GM12878 (cell line): ENCODE measurements around the gene OPN4.

ENCODE experiments used
- CHD4 ChIP-seq: fragments of 200-600 bp; sonication (generic); IDR thresholded peaks from 2 replicates; pipeline ENCODE4 v1.6.1; 2016; ENCODE audit warnings: mild to moderate bottlenecking
- CREB1 ChIP-seq: IDR thresholded peaks from 2 replicates; pipeline ENCODE4 v1.6.1; 2012; ENCODE audit warnings: low read depth, mild to moderate bottlenecking, inconsistent platforms
- CTCF ChIP-seq, 3 experiments: IDR thresholded peaks in 2 of 3; conservative IDR thresholded peaks in 1 of 3; 2 replicates each; pipeline ENCODE4 v1.5.1; 2011; ENCODE audit warnings: low read depth in 3 of 3, low read length in 3 of 3, mild to moderate bottlenecking in 3 of 3, control low read depth in 2 of 3, moderate library complexity in 2 of 3, inconsistent platforms in 1 of 3, mixed read lengths in 1 of 3; ENCODE audit not compliant: control insufficient read depth in 2 of 3, insufficient read depth in 1 of 3; ENCODE audit errors: extremely low read depth in 1 of 3
- MAX ChIP-seq: IDR thresholded peaks from 2 replicates; pipeline ENCODE4 v1.6.1; 2012; ENCODE audit warnings: low read depth, low read length, improper control_type of control experiment
- POLR2AphosphoS5 ChIP-seq: IDR thresholded peaks from 2 replicates; pipeline ENCODE4 v1.6.1; 2011; ENCODE audit warnings: mild to moderate bottlenecking, low read length, inconsistent platforms
- REST ChIP-seq: IDR thresholded peaks from 2 replicates; pipeline ENCODE4 v1.6.1; 2012; ENCODE audit warnings: mild to moderate bottlenecking, low read depth, low read length
- RUNX3 ChIP-seq: IDR thresholded peaks from 2 replicates; pipeline ENCODE4 v1.6.1; 2012; ENCODE audit warnings: low read length, inconsistent platforms
- SMC3 ChIP-seq: IDR thresholded peaks from 2 replicates; pipeline ENCODE4 v1.6.1; 2011; ENCODE audit warnings: low read length, improper control_type of control experiment, borderline replicate concordance
- TBL1XR1 ChIP-seq: IDR thresholded peaks from 2 replicates; pipeline ENCODE4 v1.6.1; 2012; ENCODE audit warnings: low read depth, low read length, improper control_type of control experiment
- USF2 ChIP-seq: IDR thresholded peaks from 2 replicates; pipeline ENCODE4 v1.6.1; 2011; ENCODE audit warnings: low read depth, low read length, improper control_type of control experiment, borderline replicate concordance

GRCh38 chr10:86715836-86716235, 61.5 kb downstream of the OPN4 start:
- TF ChIP-seq USF2: no peak
- TF ChIP-seq CTCF (IDR thresholded peaks at IDR 0.05 in 2 of 3, conservative IDR thresholded peaks at IDR 0.05 in 1 of 3; ENCODE audit: control insufficient read depth in 2 of 3, extremely low read depth in 1 of 3, insufficient read depth in 1 of 3, low read depth in 3 of 3, low read length in 3 of 3): no peak
- no peak for TF ChIP-seq MAX
- no peak for TF ChIP-seq POLR2AphosphoS5
- TF ChIP-seq REST: no peak
- TF ChIP-seq CHD4: no peak
- TF ChIP-seq TBL1XR1: no peak
- TF ChIP-seq CREB1: no peak
- no peak for TF ChIP-seq SMC3
- no peak for TF ChIP-seq RUNX3
